HCT116 (cell line): ENCODE results near the gene RBM33. TPM values are rescaled to one million over a fixed set of nuclear protein-coding genes. Genes with fewer than 3 reads are reported as not detected.

ENCODE experiments used
- ATAC-seq: fragments of 200-7000 bp; cut with Tn5 transposase; 2 replicates; pipeline ENCODE4 v1.9.1; 2020; ENCODE audit warnings: mild to moderate bottlenecking, moderate library complexity
- BruUV-seq: library from RNA; stranded (reverse); fragments of 400-500 nt; replicated peaks from 2 replicates; lab custom pipeline; 2021; lab: Mats Ljungman, UMichigan
- CTCF ChIA-PET: fragments of 300-600 bp; sonication (Branson Sonifier 250); formaldehyde crosslinking; loops from one replicate; lab custom pipeline; 2021; ENCODE audit warnings: antibody characterized with exemption; lab: Charles Lee
- POLR2A ChIA-PET: fragments of 300-600, 350-600 bp; sonication (Branson Sonifier 250); formaldehyde crosslinking; loops from one replicate; lab custom pipeline; 2021; ENCODE audit warnings: antibody characterized with exemption; lab: Charles Lee
- RAD21 ChIA-PET, 2 experiments: fragments of 300-600 bp; sonication (Branson Sonifier 250); formaldehyde crosslinking; loops; one replicate each; lab custom pipeline; 2023; ENCODE audit warnings: low total read pairs in 2 of 2; ENCODE audit not compliant: uncharacterized antibody in 2 of 2, unreplicated experiment in 2 of 2, low non-redundant PET in 1 of 2; lab: Charles Lee
- DNase-seq: peaks from one replicate; pipeline ENCODE4 v3.0.0-alpha.2; 2010; ENCODE audit warnings: low read depth, low spot score
- H2AFZ ChIP-seq: fragments of 200-600 bp; shearing (Covaris generic), sonication (generic); 2 replicates; pipeline ENCODE4 v1.6.1; 2017; ENCODE audit warnings: low read depth, mixed run types, mixed read lengths, antibody characterized with exemption, low read length; ENCODE audit not compliant: poor library complexity, severe bottlenecking
- H3K27ac ChIP-seq: 2 replicates; pipeline ENCODE4 v1.5.1; 2012; ENCODE audit warnings: low read depth, low read length
- H3K27me3 ChIP-seq: fragments of 200-600 bp; sonication (generic); 2 replicates; pipeline ENCODE4 v1.6.1; 2016; ENCODE audit warnings: mixed run types, low read length, mixed read lengths; ENCODE audit not compliant: insufficient read depth
- H3K36me3 ChIP-seq, 2 experiments: fragments of 200-500 bp in 1 of 2; fragments of 200-600 bp in 1 of 2; sonication (Bioruptor generic) in 1 of 2; sonication (generic) in 1 of 2; 2 replicates each; pipeline versions ENCODE4 v1.5.1 to v1.6.1; 2014 to 2016; ENCODE audit warnings: low read length in 2 of 2, inconsistent platforms in 1 of 2, mixed read lengths in 1 of 2, mixed run types in 1 of 2; ENCODE audit not compliant: insufficient read depth in 2 of 2, control insufficient read depth in 1 of 2
- H3K4me1 ChIP-seq, 2 experiments: fragments of 200-600 bp in 1 of 2; sonication (generic) in 1 of 2; 2 replicates each; pipeline versions ENCODE4 v1.5.1 to v1.6.1; 2012 to 2017; ENCODE audit warnings: low read length in 2 of 2, inconsistent platforms in 1 of 2, mild to moderate bottlenecking in 1 of 2, mixed read lengths in 1 of 2, mixed run types in 1 of 2, moderate library complexity in 1 of 2; ENCODE audit not compliant: insufficient read depth in 2 of 2, control insufficient read depth in 1 of 2
- H3K4me2 ChIP-seq: fragments of 200-600 bp; sonication (generic); 2 replicates; pipeline ENCODE4 v1.6.1; 2017; ENCODE audit warnings: mixed run types, low read length, mixed read lengths
- H3K4me3 ChIP-seq, 2 experiments: fragments of 200-600 bp in 1 of 2; sonication (generic) in 1 of 2; replicated peaks in 1 of 2; 2 replicates each; pipeline ENCODE4 v1.5.1; 2011 to 2016; ENCODE audit warnings: low read length in 2 of 2, control low read depth in 1 of 2, low read depth in 1 of 2, mild to moderate bottlenecking in 1 of 2, mixed read lengths in 1 of 2, mixed run types in 1 of 2
- H3K79me2 ChIP-seq: fragments of 200-600 bp; sonication (generic); 2 replicates; pipeline ENCODE4 v1.6.1; 2017; ENCODE audit warnings: mild to moderate bottlenecking, mixed run types, low read length, moderate library complexity, mixed read lengths; ENCODE audit not compliant: insufficient read depth
- H3K9ac ChIP-seq: fragments of 200-600 bp; sonication (generic); 2 replicates; pipeline ENCODE4 v1.6.1; 2016; ENCODE audit warnings: low read length, mixed read lengths
- H3K9me2 ChIP-seq: fragments of 200-600 bp; sonication (generic), shearing (Covaris generic); 2 replicates; pipeline ENCODE4 v1.6.1; 2017; ENCODE audit warnings: mixed run types, mild to moderate bottlenecking, moderate library complexity; ENCODE audit not compliant: insufficient read depth
- H3K9me3 ChIP-seq, 2 experiments: fragments of 200-500 bp in 1 of 2; fragments of 200-600 bp in 1 of 2; sonication (Bioruptor generic) in 1 of 2; sonication (generic) in 1 of 2; 2 replicates each; pipeline ENCODE4 v1.6.1; 2014 to 2017; ENCODE audit warnings: low read length in 2 of 2, mixed read lengths in 2 of 2, inconsistent platforms in 1 of 2, low read depth in 1 of 2, mild to moderate bottlenecking in 1 of 2, mixed run types in 1 of 2, moderate library complexity in 1 of 2; ENCODE audit not compliant: control insufficient read depth in 1 of 2, insufficient read depth in 1 of 2
- H4K20me1 ChIP-seq: fragments of 200-600 bp; sonication (generic), shearing (Covaris generic); 2 replicates; pipeline ENCODE4 v1.6.1; 2017; ENCODE audit warnings: mixed run types, mild to moderate bottlenecking, moderate library complexity; ENCODE audit not compliant: insufficient read depth
- CEBPB ChIP-seq: IDR thresholded peaks from 2 replicates; pipeline ENCODE4 v1.6.1; 2012; ENCODE audit warnings: low read depth
- EGR1 ChIP-seq: IDR thresholded peaks from 2 replicates; pipeline ENCODE4 v1.6.1; 2012; ENCODE audit warnings: low read depth
- ELF1 ChIP-seq: IDR thresholded peaks from 2 replicates; pipeline ENCODE4 v1.6.1; 2012; ENCODE audit warnings: low read depth, borderline replicate concordance
- EZH2 ChIP-seq: fragments of 200-600 bp; sonication (generic); IDR thresholded peaks from 2 replicates; pipeline ENCODE4 v1.6.1; 2017; ENCODE audit warnings: antibody characterized with exemption, mixed run types
- EZH2phosphoT487 ChIP-seq: fragments of 200-600 bp; IDR thresholded peaks from 2 replicates; pipeline ENCODE4 v1.6.1; 2018; ENCODE audit warnings: antibody characterized with exemption, borderline replicate concordance
- FOSL1 ChIP-seq: IDR thresholded peaks from 2 replicates; pipeline ENCODE4 v1.6.1; 2012; ENCODE audit warnings: low read depth
- POLR2A ChIP-seq: IDR thresholded peaks from 2 replicates; pipeline ENCODE4 v1.7.0; 2011; ENCODE audit warnings: borderline replicate concordance; ENCODE audit not compliant: insufficient read depth, insufficient read length; ENCODE audit errors: extremely low read depth
- SIN3A ChIP-seq: IDR thresholded peaks from 2 replicates; pipeline ENCODE4 v1.6.1; 2012; ENCODE audit warnings: low read depth
- SP1 ChIP-seq: IDR thresholded peaks from 2 replicates; pipeline ENCODE4 v1.6.1; 2012; ENCODE audit warnings: low read depth
- SRF ChIP-seq: IDR thresholded peaks from 2 replicates; pipeline ENCODE4 v1.6.1; 2012; ENCODE audit warnings: low read depth
- TCF7L2 ChIP-seq: IDR thresholded peaks from 2 replicates; pipeline ENCODE4 v1.7.0; 2011; ENCODE audit warnings: borderline replicate concordance, inconsistent platforms; ENCODE audit not compliant: insufficient read depth, insufficient read length; ENCODE audit errors: extremely low read depth
- ZNF274 ChIP-seq: fragments of 200-500 bp; sonication (Bioruptor generic); IDR thresholded peaks from 2 replicates; pipeline ENCODE4 v1.6.1; 2014; ENCODE audit warnings: mild to moderate bottlenecking, low read depth, low read length, inconsistent platforms
- intact Hi-C: fragments of 100-400 bp; cut with micrococcal nuclease; formaldehyde crosslinking; loops from 2 replicates; pipeline ENCODE4 v1.10.0; 2022
- total RNA-seq: library from RNA; stranded (reverse); gene quantifications from one replicate; pipeline ENCODE4 v1.2.1, GENCODE V29; 2021; ENCODE audit not compliant: unreplicated experiment
- TF ChIP-seq, protein P1 (sequence below): IDR thresholded peaks from 2 replicates; pipeline ENCODE4 v1.6.1; 2011; ENCODE audit warnings: mild to moderate bottlenecking, low read length, moderate library complexity; ENCODE audit not compliant: insufficient replicate concordance; ENCODE audit errors: extremely low read depth
- TF ChIP-seq, protein P2 (sequence below): IDR thresholded peaks from 2 replicates; pipeline ENCODE4 v1.6.1; 2012

RBM33 gene
- total RNA-seq, 1 experiment from 2014 or later, result 64.3 TPM

DNA sequence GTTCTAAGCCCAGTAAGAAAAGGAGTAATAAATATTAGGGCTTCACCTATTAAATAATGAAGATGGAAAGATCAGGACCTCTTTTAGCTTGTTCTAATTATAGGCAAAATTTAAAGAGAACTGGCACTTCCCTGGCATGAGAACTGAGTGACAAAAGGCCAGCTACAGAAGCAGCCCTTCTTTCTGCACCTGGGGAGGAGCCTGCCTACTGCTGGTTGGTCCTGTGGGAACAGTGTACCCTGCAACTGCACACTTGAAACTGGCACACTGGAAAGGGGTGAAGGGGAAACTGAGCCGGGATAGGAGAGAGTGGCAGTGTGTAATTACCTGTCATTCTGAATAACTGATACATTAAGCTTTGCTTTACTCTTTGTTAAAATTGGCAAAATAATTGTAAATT, 87.4 kb downstream of the RBM33 start:
- H3K9ac ChIP-seq, result no peak overlapping the region
- CTCF ChIA-PET, result interaction anchor here (1.5 kb wide), 1 partner anchor 133 kb away, joined by 5 read pairs; no protein-coding TSS in a partner anchor
- H3K36me3 ChIP-seq, result no peaks in the 10 kb centered on the region; a peak in 1 of 4 replicates

DNA sequence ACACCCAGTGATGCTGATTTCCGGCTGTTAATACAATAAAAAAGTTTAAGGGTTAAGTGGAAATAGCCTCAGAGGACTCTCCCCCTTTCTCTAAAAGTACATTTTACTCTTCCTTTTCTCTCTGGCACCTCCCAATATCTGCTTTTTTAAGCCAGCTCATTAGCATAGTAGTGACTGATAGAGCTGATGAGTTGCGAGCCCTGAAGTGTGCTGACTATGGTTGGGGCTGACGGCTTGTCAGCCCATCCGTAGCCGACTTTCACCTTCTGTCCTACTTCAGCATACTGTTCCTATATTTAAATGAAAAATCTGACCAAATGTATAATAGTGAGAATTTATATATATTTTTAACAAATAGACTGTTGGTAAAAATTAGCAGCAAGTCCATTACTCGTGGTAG, 87.8 kb downstream of the RBM33 start:
- TF ChIP-seq SP1 (no peak), TCF7L2 (no peak), SRF (no peak), SIN3A (no peak), FOSL1 (no peak), EGR1 (no peak), EZH2phosphoT487 (no peak), POLR2A (no peak), ELF1 (no peak), CEBPB (no peak), ZNF274 (no peak), EZH2 (no peak)
- TF ChIP-seq, protein P1, sequence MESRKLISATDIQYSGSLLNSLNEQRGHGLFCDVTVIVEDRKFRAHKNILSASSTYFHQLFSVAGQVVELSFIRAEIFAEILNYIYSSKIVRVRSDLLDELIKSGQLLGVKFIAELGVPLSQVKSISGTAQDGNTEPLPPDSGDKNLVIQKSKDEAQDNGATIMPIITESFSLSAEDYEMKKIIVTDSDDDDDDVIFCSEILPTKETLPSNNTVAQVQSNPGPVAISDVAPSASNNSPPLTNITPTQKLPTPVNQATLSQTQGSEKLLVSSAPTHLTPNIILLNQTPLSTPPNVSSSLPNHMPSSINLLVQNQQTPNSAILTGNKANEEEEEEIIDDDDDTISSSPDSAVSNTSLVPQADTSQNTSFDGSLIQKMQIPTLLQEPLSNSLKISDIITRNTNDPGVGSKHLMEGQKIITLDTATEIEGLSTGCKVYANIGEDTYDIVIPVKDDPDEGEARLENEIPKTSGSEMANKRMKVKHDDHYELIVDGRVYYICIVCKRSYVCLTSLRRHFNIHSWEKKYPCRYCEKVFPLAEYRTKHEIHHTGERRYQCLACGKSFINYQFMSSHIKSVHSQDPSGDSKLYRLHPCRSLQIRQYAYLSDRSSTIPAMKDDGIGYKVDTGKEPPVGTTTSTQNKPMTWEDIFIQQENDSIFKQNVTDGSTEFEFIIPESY, result no peak
- ATAC-seq, result no peak
- H3K4me3 ChIP-seq, result no peak overlapping the region
- H3K79me2 ChIP-seq, result peaks cover 32% of the 10 kb centered on the region; the same call in 1 of the 2 replicates
- H3K9ac ChIP-seq, result no peak overlapping the region
- BruUV-seq, result no TSS peak
- ChIA-PET POLR2A (no interaction called here), RAD21 (no interaction called here), CTCF (interaction anchor here (1.5 kb wide), 1 partner anchor 134 kb away, joined by 5 read pairs; no protein-coding TSS in a partner anchor)
- no peaks in the 10 kb centered on the region for H3K9me2 ChIP-seq
- peaks cover 0 to under 1% of the 10 kb centered on the region in 2 experiments; a peak in 2 of 4 replicates for H3K36me3 ChIP-seq
- H3K4me1 ChIP-seq, result no peaks in the 10 kb centered on the region
- no peak overlapping the region for H3K4me2 ChIP-seq
- intact Hi-C loops, result no loop called here
- no peak overlapping the region for H2AFZ ChIP-seq
- no peak overlapping the region for H3K27ac ChIP-seq
- no peaks in the 10 kb centered on the region for H3K9me3 ChIP-seq
- H4K20me1 ChIP-seq, result no peaks in the 10 kb centered on the region
- no peaks in the 10 kb centered on the region for H3K27me3 ChIP-seq
- DNase-seq, result no peak

More for the DNA sequence above, 87.4 kb downstream of the RBM33 start:
- RAD21 ChIA-PET, result no interaction called here
- Histone ChIP-seq H3K4me1 (no peaks in the 10 kb centered on the region), H3K79me2 (peaks cover 36% of the 10 kb centered on the region; the same call in 1 of the 2 replicates), H3K9me2 (no peaks in the 10 kb centered on the region), H2AFZ (no peak overlapping the region), H3K4me2 (no peak overlapping the region), H3K27ac (no peak overlapping the region), H3K9me3 (no peaks in the 10 kb centered on the region), H3K27me3 (no peaks in the 10 kb centered on the region), H4K20me1 (no peaks in the 10 kb centered on the region)
- no peak for ATAC-seq
- POLR2A ChIA-PET, result no interaction called here
- TF ChIP-seq, protein P2, sequence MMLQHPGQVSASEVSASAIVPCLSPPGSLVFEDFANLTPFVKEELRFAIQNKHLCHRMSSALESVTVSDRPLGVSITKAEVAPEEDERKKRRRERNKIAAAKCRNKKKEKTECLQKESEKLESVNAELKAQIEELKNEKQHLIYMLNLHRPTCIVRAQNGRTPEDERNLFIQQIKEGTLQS, result no peak
- no peak for TF ChIP-seq TCF7L2
- TF ChIP-seq, all 23 proteins: peak for 0
- no peak for DNase-seq
- intact Hi-C loops, result no loop called here
- BruUV-seq, result no TSS peak
- no peak overlapping the region for H3K4me3 ChIP-seq
